ENCODE results near the gene SLC16A11. TPM values are rescaled to one million over a fixed set of nuclear protein-coding genes. Genes with fewer than 3 reads are reported as not detected.

Gene SLC16A11
- total and polyA plus RNA-seq, 10 donors, result 0.51 to 3.9 (median 2.8) TPM; not detected in 1

DNA sequence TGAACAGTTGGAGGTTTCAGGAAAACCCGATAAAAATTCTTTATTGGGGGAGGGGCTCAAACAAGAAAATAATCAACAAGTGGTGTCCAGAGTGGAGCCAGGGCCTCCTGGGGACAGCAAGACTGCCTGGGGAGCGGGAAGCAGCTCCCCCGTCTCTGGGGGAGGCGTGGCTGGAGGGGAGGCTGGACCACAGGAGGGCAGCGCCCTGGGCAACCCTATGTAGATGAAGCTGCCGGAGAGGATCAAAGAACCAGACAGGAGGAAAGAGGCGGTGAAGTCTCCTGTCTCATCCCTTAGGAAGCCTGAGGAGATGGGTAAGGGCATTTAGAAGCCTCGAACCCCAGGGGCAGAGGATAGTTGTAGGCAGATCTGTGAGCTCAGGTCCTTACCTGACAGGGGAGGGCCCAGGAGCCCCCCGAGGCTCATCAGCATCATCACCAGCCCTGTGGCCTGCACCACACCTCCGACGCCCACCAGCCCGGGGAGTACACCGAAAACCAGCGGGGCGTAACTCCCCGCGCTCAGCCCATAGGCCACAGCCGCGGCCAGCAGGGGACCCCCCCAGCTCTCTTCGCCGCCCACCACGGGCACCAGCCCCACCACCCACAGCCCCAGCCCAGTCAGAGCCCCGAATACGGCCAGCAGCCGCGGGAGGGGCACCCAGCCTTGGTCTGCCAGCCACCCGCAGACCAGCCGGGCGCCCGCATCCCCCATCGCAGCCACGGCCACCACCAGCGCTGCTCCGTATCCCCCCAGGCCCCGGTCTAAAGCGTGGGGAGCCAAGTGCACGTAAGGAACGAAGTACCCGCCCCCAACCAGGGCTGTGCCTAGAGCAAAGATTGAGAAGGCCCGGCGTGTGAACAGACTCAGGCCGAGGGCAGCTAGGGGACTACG is 2.0 kb downstream of the SLC16A11 start:
- Histone ChIP-seq H3K27me3 (replicated peaks in 1 of 7) (peaks cover 0 to 50% (median 24%) of the 10 kb centered on the region in 7 donors), H3K4me3 (peak overlapping the region in 7 of 8 donors; percentile 34 to 66 (median 43)), H3K27ac (peak overlapping the region; percentile 15 to 66 (median 36)), H3K4me1 (peaks cover 25 to 72% (median 52%) of the 10 kb centered on the region in 6 donors), H3K36me3 (peaks cover 0 to 4% (median 0%) of the 10 kb centered on the region in 6 donors), H3K9me3 (no peaks in the 10 kb centered on the region)
- DNase-seq, result no peak
- intact Hi-C loops (cut with DNase I; ENCODE audit: low total_unique reads), result loop anchor here (10.0 kb wide), 1 partner anchor 263 kb away; the partner anchor contains the start of gene EIF5A
- peak in 2 of 3 donors; percentile 4 to 14 for TF ChIP-seq POLR2AphosphoS5 (IDR thresholded peaks at IDR 0.05)
- TF ChIP-seq, protein P1, sequence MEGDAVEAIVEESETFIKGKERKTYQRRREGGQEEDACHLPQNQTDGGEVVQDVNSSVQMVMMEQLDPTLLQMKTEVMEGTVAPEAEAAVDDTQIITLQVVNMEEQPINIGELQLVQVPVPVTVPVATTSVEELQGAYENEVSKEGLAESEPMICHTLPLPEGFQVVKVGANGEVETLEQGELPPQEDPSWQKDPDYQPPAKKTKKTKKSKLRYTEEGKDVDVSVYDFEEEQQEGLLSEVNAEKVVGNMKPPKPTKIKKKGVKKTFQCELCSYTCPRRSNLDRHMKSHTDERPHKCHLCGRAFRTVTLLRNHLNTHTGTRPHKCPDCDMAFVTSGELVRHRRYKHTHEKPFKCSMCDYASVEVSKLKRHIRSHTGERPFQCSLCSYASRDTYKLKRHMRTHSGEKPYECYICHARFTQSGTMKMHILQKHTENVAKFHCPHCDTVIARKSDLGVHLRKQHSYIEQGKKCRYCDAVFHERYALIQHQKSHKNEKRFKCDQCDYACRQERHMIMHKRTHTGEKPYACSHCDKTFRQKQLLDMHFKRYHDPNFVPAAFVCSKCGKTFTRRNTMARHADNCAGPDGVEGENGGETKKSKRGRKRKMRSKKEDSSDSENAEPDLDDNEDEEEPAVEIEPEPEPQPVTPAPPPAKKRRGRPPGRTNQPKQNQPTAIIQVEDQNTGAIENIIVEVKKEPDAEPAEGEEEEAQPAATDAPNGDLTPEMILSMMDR (IDR thresholded peaks at IDR 0.05 in 8 of 11, conservative IDR thresholded peaks at IDR 0.05 in 3 of 11), result no peak
- 27 to 39% (median 33%) methylated on average over 20 to 43 of the region's 43 CpGs for WGBS, 5 donors

DNA sequence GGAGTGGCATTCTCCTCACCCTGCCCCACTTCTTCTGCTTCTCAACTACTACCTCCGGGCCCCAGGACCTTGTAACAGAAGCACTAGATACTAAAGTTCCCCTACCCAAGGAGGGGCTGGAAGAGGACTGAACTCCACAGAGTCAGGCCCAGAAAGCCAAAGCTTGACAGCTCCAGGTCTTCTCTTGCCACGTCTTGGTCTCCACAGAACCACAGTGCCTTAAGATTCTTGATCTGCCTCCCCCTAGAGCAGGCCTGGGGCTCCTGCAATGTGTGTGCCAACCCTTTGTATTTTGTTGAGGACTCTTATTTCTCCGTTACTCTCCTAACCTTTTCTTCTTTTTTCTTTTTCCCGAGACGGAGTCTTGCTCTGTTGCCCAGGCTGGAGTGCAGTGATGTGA is 4.1 kb downstream of the SLC16A11 start:
- 89 to 93% (median 91%) methylated on average over 5 of the region's 5 CpGs for WGBS, 5 donors

DNA sequence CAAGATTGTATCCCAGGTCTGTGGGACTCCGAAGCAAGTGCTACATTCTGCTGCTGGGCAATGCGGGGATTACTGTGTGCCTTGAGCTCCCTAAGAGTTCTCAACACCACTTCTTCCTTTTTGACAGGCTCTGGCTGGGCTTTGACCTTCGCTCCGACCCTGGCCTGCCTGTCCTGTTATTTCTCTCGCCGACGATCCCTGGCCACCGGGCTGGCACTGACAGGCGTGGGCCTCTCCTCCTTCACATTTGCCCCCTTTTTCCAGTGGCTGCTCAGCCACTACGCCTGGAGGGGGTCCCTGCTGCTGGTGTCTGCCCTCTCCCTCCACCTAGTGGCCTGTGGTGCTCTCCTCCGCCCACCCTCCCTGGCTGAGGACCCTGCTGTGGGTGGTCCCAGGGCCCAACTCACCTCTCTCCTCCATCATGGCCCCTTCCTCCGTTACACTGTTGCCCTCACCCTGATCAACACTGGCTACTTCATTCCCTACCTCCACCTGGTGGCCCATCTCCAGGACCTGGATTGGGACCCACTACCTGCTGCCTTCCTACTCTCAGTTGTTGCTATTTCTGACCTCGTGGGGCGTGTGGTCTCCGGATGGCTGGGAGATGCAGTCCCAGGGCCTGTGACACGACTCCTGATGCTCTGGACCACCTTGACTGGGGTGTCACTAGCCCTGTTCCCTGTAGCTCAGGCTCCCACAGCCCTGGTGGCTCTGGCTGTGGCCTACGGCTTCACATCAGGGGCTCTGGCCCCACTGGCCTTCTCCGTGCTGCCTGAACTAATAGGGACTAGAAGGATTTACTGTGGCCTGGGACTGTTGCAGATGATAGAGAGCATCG is 5.6 kb downstream of the SLC16A11 start:
- 76 to 90% (median 84%) methylated on average over 18 to 19 of the region's 19 CpGs for WGBS, 5 donors
- H3K27ac ChIP-seq, result peak overlapping the region in 6 of 8 donors; percentile 32 to 69 (median 55)
- intact Hi-C loops (cut with DNase I; ENCODE audit: low total_unique reads), result no loop called here

More for the DNA sequence above, 4.1 kb downstream of the SLC16A11 start:
- Histone ChIP-seq H3K36me3 (peaks cover 0 to 4% (median 0%) of the 10 kb centered on the region in 6 donors), H3K27me3 (replicated peaks in 1 of 7) (peaks cover 0 to 34% (median 24%) of the 10 kb centered on the region in 7 donors), H3K4me1 (peaks cover 28 to 74% (median 52%) of the 10 kb centered on the region in 6 donors), H3K4me3 (no peak overlapping the region), H3K9me3 (no peaks in the 10 kb centered on the region), H3K27ac (no peak overlapping the region)
- intact Hi-C loops (cut with DNase I; ENCODE audit: low total_unique reads), result loop anchor here (10.0 kb wide), 1 partner anchor 265 kb away; the partner anchor contains the start of gene EIF5A
- DNase-seq, result no peak
- TF ChIP-seq POLR2A (IDR thresholded peaks at IDR 0.05), result no peak

DNA sequence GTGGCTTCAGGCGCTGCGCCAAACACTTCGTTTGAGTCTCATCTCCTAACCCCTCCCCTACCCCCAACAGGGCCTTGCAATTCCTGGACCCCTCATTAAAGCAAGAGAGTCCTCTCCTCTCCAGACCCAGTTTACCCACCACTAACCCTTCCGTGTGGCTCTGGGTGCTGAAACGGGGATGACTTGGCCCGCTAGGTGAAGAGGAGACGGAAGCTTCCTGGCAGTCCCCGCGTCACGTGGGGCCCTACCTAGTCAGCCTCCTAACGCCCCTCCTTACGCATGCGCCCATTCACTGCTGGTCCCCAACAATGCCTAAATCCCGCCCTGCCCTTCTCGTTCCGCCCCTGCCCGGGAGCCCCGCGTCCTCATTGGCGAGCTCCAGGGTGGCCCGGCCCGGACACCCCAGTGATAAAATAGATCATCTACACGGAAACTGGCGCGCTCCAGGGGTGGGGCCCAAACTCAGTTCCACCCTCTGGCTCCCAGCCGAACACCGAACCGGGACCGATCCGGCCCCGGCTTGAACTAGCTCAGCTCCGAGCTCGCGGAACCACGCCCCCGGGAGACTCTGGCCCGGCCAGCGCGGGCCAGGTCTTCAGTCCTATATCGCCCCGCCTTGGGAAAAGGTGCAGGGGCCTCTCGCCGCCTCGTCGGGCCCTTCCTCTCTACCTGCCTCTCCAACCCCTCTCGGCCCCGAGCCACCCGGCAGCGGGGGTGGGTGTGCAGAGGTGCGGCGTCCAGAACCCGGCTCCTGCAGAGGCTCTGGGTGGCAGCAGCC is 8.1 kb downstream of the SLC16A11 start, which contains the start of gene SLC16A13:
TSS of gene SLC16A13 (plus strand) at position 425 of the 778 bp plus-strand sequence. CDS start 368 bp downstream, outside the sequence.
- TF ChIP-seq, protein P1 (IDR thresholded peaks at IDR 0.05 in 8 of 11, conservative IDR thresholded peaks at IDR 0.05 in 3 of 11), result peak in 2 of 11 experiments; percentile 27 to 32
- TF ChIP-seq POLR2AphosphoS5 (IDR thresholded peaks at IDR 0.05) (peak; percentile 94 to 97 (median 96)), POLR2A (IDR thresholded peaks at IDR 0.05) (peak; percentile 20 to 78 (median 63))
- WGBS, 5 donors, result 0 to 1% (median 0%) methylated on average over 22 to 52 of the region's 52 CpGs
- Histone ChIP-seq H3K27me3 (replicated peaks in 1 of 7) (no peaks in the 10 kb centered on the region), H3K27ac (peak within 1 kb of the TSS; percentile 86 to 96 (median 94)), H3K4me1 (peaks cover 9 to 75% (median 39%) of the 10 kb centered on the region in 6 donors), H3K4me3 (peak within 1 kb of the TSS; percentile 26 to 89 (median 66)), H3K9me3 (no peaks in the 10 kb centered on the region), H3K36me3 (peaks cover 0 to 4% (median 0%) of the 10 kb centered on the region in 6 donors)
- DNase-seq, result peak; percentile 99
- intact Hi-C loops (cut with DNase I; ENCODE audit: low total_unique reads), result no loop called here

More for the DNA sequence above, 5.6 kb downstream of the SLC16A11 start:
- no peak overlapping the region for H3K4me3 ChIP-seq
- TF ChIP-seq POLR2A (IDR thresholded peaks at IDR 0.05), result no peak
- peak in 2 of 3 donors; percentile 32 to 38 for TF ChIP-seq POLR2AphosphoS5 (IDR thresholded peaks at IDR 0.05)
- DNase-seq, result peak; percentile 77
- H3K36me3 ChIP-seq, result peaks cover 0 to 4% (median 0%) of the 10 kb centered on the region in 6 donors
- peaks cover 19 to 77% (median 54%) of the 10 kb centered on the region in 6 donors for H3K4me1 ChIP-seq
- peaks cover 0 to 18% (median 13%) of the 10 kb centered on the region in 7 donors for H3K27me3 ChIP-seq (replicated peaks in 1 of 7)
- no peaks in the 10 kb centered on the region for H3K9me3 ChIP-seq
